GM10248 (cell line): ENCODE results near the gene IGSF11.

ENCODE experiments used
- CTCF ChIA-PET: fragments of 300-600 bp; sonication (Branson Sonifier 250); formaldehyde crosslinking; extraction: SDS; loops from one replicate; lab custom pipeline; 2021; ENCODE audit warnings: antibody characterized with exemption; lab: Yijun Ruan, JAX
- POLR2A ChIA-PET: fragments of 350-650 bp; sonication (Branson Sonifier 250); formaldehyde crosslinking; extraction: SDS; loops from one replicate; lab custom pipeline; 2020; ENCODE audit warnings: antibody characterized with exemption; lab: Yijun Ruan, JAX
- DNase-seq: peaks from one replicate; pipeline ENCODE4 v3.0.0; 2012; ENCODE audit errors: extremely low spot score
- TF ChIP-seq, protein P1 (sequence below): IDR thresholded peaks from 2 replicates; pipeline ENCODE4 v1.5.1; 2012; ENCODE audit warnings: mild to moderate bottlenecking, low read depth; ENCODE audit errors: extremely low read depth, missing control alignments, control extremely low read depth

The IGSF11 gene

DNA sequence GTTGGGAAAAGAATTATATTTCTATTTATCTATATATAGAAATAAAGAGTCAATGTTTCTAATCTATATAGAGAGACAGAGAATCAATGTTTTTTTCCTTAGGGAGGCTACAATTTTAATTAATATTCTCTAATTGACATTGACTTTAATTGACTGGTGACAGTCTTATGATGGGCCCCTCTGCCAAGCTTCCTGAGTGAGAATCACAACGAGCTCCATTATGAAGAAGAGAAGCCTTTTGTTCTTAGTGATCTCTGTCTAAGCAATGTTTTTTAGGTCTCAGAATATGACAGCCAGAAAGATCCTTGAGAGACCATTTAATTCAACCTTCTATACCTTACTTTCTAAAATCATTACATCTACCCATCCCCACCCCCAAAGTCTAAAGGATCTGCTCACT lies 70.9 kb downstream of the IGSF11 start:
- no peak for DNase-seq
- CTCF ChIA-PET = interaction anchor here (3.0 kb wide), 1 partner anchor 8 kb away, joined by 12 read pairs; no protein-coding TSS in a partner anchor
- POLR2A ChIA-PET = no interaction called here
- TF ChIP-seq, protein P1, sequence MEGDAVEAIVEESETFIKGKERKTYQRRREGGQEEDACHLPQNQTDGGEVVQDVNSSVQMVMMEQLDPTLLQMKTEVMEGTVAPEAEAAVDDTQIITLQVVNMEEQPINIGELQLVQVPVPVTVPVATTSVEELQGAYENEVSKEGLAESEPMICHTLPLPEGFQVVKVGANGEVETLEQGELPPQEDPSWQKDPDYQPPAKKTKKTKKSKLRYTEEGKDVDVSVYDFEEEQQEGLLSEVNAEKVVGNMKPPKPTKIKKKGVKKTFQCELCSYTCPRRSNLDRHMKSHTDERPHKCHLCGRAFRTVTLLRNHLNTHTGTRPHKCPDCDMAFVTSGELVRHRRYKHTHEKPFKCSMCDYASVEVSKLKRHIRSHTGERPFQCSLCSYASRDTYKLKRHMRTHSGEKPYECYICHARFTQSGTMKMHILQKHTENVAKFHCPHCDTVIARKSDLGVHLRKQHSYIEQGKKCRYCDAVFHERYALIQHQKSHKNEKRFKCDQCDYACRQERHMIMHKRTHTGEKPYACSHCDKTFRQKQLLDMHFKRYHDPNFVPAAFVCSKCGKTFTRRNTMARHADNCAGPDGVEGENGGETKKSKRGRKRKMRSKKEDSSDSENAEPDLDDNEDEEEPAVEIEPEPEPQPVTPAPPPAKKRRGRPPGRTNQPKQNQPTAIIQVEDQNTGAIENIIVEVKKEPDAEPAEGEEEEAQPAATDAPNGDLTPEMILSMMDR = no peak

DNA sequence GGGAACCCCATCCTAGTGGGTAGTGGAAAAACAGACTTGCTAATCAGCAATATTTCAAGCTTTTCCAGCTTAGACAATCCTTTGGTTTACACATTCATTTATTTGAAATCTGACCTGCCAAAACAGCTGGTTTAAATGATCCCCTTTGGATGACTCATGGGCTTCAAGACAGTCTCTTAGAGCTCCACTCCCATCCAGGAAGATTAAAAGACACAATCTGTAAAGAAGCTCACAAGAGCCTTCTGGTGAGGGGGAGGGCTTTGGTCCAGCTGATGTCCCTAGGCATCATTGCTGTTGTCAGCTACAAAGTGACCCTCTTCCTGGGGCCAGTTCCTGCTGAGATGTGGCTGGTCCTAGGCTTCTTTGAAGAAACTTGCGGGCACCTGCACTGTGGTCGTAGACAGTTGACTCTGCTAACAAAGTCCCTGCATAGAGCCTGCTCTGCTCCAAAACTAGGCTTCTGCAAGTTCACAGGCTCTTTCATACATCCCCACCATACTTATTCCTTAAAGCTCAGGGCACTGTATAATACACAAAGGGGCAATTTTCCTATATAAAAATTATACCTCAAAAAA lies 73.7 kb downstream of the IGSF11 start:
- TF ChIP-seq, protein P1 = no peak
- DNase-seq = no peak
- CTCF ChIA-PET = interaction anchor here (2.2 kb wide), 1 partner anchor 77 kb away, joined by 8 read pairs; no protein-coding TSS in a partner anchor
- POLR2A ChIA-PET = no interaction called here

DNA sequence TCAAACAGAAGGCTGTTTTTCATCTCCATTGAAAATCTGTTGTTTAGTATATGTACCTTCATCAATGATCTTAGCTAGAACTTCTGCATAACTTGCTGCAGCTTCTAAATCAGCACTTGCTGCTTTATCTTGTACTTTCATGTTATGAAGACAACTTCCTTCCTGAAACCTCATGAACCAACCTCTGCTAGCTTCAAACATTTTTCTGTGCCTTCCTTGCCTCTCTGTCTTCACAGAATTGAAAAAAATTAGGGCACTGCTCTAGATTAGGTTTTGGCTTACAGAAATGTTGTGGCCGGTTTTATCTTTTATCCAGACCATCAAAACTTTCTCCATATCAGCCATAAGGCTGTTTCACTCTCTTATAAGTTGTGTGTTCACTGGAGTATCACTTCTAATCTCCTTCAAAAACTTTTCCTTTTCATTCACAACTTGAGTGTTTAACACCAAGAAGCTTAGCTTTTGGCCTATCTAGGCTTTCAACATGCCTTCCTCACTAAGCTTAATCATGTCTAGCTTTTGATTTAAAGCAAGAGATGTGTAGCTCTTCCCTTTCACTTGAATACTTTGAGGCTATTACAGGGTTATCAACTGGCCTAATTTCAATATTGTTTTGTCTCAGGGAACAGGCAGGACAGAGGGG lies 78.6 kb downstream of the IGSF11 start:
- no peak for DNase-seq
- CTCF ChIA-PET = interaction anchor here (1.0 to 2.0 kb wide), 6 partner anchors 9 to 318 kb away, joined by 3 to 12 read pairs (median 3); no protein-coding TSS in a partner anchor
- TF ChIP-seq, protein P1 = no peak
- POLR2A ChIA-PET = no interaction called here

DNA sequence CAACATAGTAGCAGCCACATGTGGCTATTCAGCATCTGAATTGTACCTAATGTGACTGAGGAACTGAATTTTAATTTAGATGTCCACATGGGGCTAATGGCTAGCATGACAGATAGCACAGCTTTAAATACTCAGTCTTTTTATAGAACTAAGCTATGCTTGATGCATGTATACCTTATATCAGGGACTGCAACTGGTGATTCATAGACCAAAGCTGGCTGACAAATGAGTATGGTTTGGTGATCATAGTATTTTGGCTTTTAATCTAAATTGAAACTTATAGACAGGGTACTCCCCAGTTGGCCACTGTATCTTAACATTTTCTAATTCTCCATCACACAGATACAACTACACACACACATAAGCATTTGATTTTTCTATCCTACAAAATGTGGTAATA lies 83.6 kb downstream of the IGSF11 start:
- DNase-seq = no peak
- POLR2A ChIA-PET = no interaction called here
- TF ChIP-seq, protein P1 = no peak
- CTCF ChIA-PET = interaction anchor here (1.6 to 1.8 kb wide), 2 partner anchors 16 to 144 kb away, joined by 4 to 5 read pairs; no protein-coding TSS in a partner anchor

DNA sequence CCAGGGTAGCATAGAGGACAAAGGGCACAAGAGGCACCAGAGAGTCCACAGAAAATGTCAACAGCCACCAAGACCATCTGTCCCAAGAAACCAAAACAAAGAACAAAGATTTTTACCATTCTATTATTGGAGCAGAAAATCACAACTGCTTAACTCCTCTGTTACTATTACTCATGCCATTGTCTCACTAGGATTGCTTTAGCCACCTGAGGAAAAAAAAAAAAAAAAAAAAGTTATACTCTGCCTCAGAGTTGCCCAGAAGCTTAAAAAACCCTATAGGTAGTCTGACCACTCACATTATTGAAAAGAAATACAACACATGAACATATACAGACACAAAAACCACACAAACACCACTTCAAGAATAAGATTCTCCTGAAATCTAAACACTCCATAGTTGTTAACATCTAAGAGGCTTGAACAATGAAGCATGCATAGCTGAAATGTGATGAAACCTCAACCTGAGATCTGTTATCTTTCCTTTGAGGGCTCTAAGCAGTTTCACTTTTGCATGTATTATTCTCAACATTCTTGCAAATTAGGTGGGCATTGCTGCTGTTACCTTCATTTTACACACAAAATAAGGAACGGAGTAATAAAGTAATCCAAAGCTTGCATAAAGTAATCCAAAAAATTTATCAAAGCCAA lies 85.4 kb downstream of the IGSF11 start:
- ChIA-PET POLR2A (no interaction called here), CTCF (no interaction called here)
- no peak for DNase-seq
- TF ChIP-seq, protein P1 = no peak

DNA sequence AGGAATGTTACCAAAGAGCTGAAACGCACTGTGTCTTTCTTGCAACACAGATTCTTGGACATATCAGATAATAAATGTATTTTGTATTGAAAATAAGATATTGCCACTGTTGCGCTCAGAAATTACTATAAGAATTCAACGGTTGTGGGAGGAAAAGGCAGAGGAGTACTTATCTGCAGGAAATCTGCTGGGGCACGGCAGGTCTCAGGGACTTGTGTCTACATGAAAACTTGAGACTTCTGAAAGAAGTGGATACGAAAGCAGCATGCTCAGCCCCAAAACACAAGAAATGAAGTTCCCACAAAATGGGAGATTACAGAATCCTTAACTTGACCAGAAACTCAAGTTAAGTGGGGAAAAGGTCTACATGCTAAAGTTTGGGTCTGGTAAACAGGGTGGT lies 86.5 kb downstream of the IGSF11 start:
- DNase-seq = no peak
- ChIA-PET POLR2A (no interaction called here), CTCF (no interaction called here)
- TF ChIP-seq, protein P1 = no peak
